HFFc6 (cell line): ENCODE data around the gene PCED1A. TPM values are rescaled to one million over a fixed set of nuclear protein-coding genes. Genes with fewer than 3 reads are reported as not detected.

Experiments used
- DNase-seq: peaks from one replicate; pipeline ENCODE4 v3.0.0-alpha.2; 2018
- H3K27ac Mint-ChIP-seq: 2 replicates; pipeline ENCODE4 v1.8.0; 2020; ENCODE audit warnings: mild to moderate bottlenecking, mixed read lengths
- H3K27me3 Mint-ChIP-seq: 2 replicates; pipeline ENCODE4 v1.8.0; 2021; ENCODE audit warnings: mild to moderate bottlenecking, moderate library complexity, mixed read lengths; ENCODE audit not compliant: insufficient read depth
- H3K36me3 Mint-ChIP-seq: 2 replicates; pipeline ENCODE4 v1.8.0; 2021; ENCODE audit warnings: low read depth, mixed read lengths
- H3K4me1 Mint-ChIP-seq: 2 replicates; pipeline ENCODE4 v1.8.0; 2020; ENCODE audit warnings: low read depth, mixed read lengths
- H3K4me3 Mint-ChIP-seq: 2 replicates; pipeline ENCODE4 v1.8.0; 2020; ENCODE audit warnings: mild to moderate bottlenecking, moderate library complexity, mixed read lengths
- H3K9me3 Mint-ChIP-seq: 2 replicates; pipeline ENCODE4 v1.8.0; 2020; ENCODE audit warnings: mild to moderate bottlenecking, mixed read lengths
- CTCF ChIP-seq: fragments of 200-600 bp; sonication (generic); IDR thresholded peaks from 2 replicates; pipeline ENCODE4 v1.5.0; 2021; ENCODE audit warnings: antibody characterized with exemption, mild to moderate bottlenecking
- total RNA-seq, 6 experiments: library from RNA; stranded (reverse); fragmentation: NEBNext Ultra II Directional; extraction: Animal tissue kit (Norgen Biotek cat#: 25700); gene quantifications; 2 replicates in 1 of 6; 3 replicates in 5 of 6; pipeline ENCODE4 v1.2.3, GENCODE V29; 2021

Gene PCED1A
- total RNA-seq, 6 experiments from 2014 or later: 22.0 to 24.8 (median 23.8) TPM

GRCh38 chr20:2800521-2801285, 39.8 kb downstream of the PCED1A start, which contains the start of gene CPXM1:
Gene CPXM1 (minus strand): TSS chr20:2800627. CDS start chr20:2800572, 55 bp downstream.
- Mint-ChIP-seq H3K27me3 (peaks cover 44% of the 10 kb centered on the region), H3K4me3 (peak within 1 kb of the TSS; percentile 82), H3K27ac (no peak within 1 kb of the TSS), H3K9me3 (peaks cover 4% of the 10 kb centered on the region; the same call in 1 of the 2 replicates), H3K36me3 (peaks cover 9% of the 10 kb centered on the region; the same call in 1 of the 2 replicates), H3K4me1 (peaks cover 17% of the 10 kb centered on the region)
- DNase-seq: no peak
- no peak; the same call in 1 of the 2 replicates for TF ChIP-seq CTCF

- peaks cover 41% of the 10 kb centered on the region for H3K27me3 Mint-ChIP-seq
- no peak overlapping the region for H3K27ac Mint-ChIP-seq
- H3K4me3 Mint-ChIP-seq: peak overlapping the region; percentile 82
- no peak for DNase-seq
- TF ChIP-seq CTCF: no peak
- H3K36me3 Mint-ChIP-seq: peaks cover 9% of the 10 kb centered on the region; the same call in 1 of the 2 replicates
- H3K9me3 Mint-ChIP-seq: peaks cover 4% of the 10 kb centered on the region; the same call in 1 of the 2 replicates
- peaks cover 17% of the 10 kb centered on the region for H3K4me1 Mint-ChIP-seq
These were observed 40.6 kb downstream of the PCED1A start for GRCh38 chr20:2799688-2800520.

GRCh38 chr20:2799271-2799670, 41.2 kb downstream of the PCED1A start:
- Mint-ChIP-seq H3K4me1 (peaks cover 17% of the 10 kb centered on the region), H3K9me3 (peaks cover 4% of the 10 kb centered on the region; the same call in 1 of the 2 replicates), H3K36me3 (peaks cover 9% of the 10 kb centered on the region; the same call in 1 of the 2 replicates), H3K4me3 (no peak overlapping the region), H3K27me3 (peaks cover 44% of the 10 kb centered on the region), H3K27ac (no peak overlapping the region)
- DNase-seq: no peak
- TF ChIP-seq CTCF: no peak

GRCh38 chr20:2798814-2799213, 41.6 kb downstream of the PCED1A start:
- Mint-ChIP-seq H3K4me3 (no peak overlapping the region), H3K9me3 (peaks cover 4% of the 10 kb centered on the region; the same call in 1 of the 2 replicates), H3K27me3 (peaks cover 40% of the 10 kb centered on the region), H3K36me3 (peaks cover 9% of the 10 kb centered on the region; the same call in 1 of the 2 replicates), H3K4me1 (peaks cover 17% of the 10 kb centered on the region), H3K27ac (no peak overlapping the region)
- no peak for DNase-seq
- TF ChIP-seq CTCF: no peak

- Mint-ChIP-seq H3K27ac (no peak overlapping the region), H3K9me3 (peaks cover 4% of the 10 kb centered on the region; the same call in 1 of the 2 replicates), H3K27me3 (peaks cover 39% of the 10 kb centered on the region), H3K4me3 (no peak overlapping the region), H3K4me1 (peaks cover 17% of the 10 kb centered on the region), H3K36me3 (peaks cover 9% of the 10 kb centered on the region; the same call in 1 of the 2 replicates)
- DNase-seq: no peak
- no peak for TF ChIP-seq CTCF
These were observed 42.2 kb downstream of the PCED1A start for GRCh38 chr20:2798095-2798805.
